HG03159 (cell line): ENCODE data around the gene RLF.
A peak's percentile ranks its signal among the peaks of the same experiment; 100 is the strongest.

Source experiments
- ATAC-seq: cut with Tn5 transposase; IDR thresholded peaks from one replicate; pipeline ENCODE4 v1.9.1; 2021; ENCODE audit warnings: mild to moderate bottlenecking, moderate library complexity; ENCODE audit not compliant: unreplicated experiment

Gene RLF

DNA sequence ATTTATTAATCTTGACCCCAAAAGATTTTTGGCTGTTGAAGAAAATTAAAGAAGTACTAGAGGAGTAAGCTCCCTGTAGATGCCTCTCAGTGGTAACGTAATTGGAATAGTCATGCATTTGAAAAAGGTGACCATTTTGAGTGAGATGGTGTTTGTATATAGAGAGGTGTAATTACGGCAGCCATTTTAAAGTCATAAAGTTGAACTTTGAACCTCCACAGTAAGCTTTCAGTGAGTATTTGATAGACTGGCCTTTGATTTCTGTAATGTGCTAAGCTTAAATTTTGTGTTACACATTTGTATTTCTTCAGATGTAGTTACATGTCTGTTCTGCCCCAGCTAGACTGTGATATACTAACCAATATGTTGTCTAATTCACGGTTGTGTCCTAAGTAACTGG is 65.0 kb downstream of the RLF start:
- ATAC-seq = no peak

DNA sequence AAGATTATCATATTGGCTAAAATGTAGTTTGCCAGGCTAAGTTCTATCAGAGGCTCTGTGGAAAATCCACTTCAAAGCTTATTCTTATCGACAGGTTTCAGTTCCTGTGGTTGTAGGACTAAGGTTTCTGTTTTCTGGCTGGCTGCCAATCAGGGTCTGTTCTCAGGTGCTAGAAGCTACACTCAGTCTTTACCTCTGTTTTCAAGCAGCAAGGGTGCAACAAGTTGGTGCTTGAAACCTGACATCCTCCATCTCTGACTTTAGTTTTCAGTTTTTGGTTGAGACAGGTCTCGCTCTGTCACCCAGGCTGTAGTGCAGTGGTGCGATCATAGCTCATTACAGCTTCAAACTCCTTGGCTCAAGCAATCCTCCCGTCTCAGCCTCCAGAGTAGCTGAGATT is 71.3 kb downstream of the RLF start:
- peak; percentile 83 for ATAC-seq

DNA sequence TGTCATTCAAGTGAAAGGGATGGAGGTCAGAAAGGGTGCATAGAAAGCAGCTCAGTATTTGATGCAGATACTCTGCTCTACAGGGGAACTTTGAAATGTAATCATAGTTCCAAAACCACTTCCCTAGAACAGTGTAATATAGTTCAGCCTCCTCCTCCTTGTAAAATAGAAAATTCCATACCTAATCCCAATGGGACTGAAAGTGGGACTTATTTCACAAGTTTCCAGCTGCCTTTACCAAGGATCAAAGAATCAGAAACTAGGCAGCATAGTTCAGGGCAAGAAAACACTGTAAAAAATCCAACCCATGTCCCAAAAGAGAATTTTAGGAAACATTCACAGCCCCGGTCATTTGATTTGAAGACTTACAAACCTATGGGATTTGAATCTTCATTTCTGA is 78.4 kb downstream of the RLF start:
- no peak for ATAC-seq

DNA sequence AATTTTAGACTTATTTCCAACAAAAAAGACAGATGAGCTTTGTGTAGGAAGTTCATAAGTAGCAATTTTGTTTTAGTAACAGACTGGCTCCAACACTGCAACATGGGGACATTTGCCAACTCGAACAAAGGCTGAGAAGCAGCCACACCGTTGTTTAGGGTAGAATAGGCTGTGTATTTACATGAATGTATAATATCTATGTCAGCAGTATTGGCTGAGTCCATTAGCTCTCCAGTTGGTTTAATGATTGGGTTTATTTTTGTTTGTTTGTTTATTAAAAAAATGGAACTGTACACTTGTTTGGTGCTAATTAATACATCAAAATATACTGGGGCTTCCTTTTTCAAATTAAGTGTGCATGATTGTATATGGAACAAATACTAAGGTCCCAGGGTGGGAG is 79.2 kb downstream of the RLF start:
- ATAC-seq = no peak

DNA sequence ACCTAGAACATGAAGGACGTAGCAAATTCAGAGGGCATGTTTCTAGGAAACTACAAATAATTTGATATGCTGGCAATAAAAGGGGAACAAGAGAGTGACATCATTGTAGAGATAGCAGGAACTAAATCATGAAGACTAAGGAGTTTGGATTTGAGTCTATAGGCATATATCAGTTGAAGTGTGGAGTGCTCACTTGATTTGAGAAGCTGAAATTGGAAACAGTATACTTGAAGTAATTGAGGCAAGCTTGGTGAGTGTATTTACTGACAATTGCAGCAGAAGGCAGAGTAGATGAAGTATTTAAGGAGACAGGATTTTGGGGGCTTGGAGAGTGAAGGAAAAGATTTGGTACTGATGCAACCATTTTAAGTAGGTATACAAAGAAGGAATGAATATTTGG is 80.2 kb downstream of the RLF start:
- peak; percentile 23 for ATAC-seq

DNA sequence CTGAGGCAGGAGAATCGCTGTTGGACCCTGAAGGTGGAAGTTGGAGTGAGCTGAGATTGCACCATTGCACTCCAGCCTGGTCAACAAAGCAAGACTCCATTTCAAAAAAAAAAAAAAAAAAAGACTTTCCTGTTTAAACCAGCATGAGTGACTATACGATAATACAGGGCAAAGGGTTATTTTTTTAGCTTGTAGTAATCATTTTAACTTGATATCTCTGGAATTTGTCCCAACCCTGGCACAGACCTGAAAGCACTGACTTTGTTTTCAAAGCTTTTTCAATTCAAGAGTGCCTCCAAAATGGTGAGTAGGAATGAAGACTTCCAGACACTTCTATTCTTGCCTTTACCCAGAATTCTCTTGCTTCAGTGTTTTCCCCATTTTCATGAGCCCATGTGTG is 82.2 kb downstream of the RLF start:
- no peak for ATAC-seq

DNA sequence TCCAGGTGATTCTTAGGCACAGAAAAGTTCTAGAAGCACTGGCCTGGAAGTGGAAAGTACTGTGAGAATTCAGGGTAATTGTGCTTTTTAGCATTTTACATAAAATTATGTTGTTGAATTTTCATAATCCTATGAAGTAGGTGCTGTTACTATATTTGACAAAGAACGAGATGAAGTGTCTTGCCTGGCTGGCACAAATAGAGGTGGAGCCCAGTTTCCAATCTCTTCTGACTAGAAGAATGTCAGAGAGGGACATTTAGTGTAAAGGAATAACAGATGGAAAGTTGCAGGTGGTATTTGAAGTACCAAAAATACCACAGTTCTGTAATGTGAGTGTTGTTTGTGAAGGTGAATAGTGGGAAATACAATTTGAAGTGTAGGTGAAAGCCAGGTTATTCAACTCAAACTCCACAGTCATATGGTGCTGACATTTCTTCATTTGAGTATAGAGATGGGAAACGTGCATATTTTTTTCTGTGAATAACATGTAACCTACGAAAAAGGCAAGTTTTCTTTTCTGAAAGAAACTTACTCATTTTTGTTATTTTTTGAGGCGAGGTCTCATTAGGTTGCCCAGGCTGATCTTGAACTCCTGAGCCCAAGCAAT is 83.1 kb downstream of the RLF start:
- no peak for ATAC-seq

DNA sequence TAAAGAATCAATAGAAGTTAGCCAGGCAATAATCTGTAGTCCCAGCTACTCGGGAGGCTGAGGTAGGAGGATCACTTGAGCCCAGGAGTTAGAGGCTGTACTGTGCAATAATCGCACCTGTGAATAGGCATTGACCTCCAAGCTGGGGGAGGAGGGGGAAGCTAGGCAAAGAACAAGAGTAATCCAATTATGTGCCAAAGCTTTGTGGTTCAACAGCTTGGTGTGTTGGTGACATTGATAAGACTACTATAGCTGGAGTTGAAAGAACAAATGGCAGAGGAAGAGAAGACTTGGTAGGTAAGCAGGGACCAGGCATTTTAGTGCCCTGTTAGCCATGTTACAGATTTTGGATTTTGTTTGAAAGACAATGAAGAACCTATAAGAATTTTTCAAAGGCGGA is 84.5 kb downstream of the RLF start:
- ATAC-seq = no peak

DNA sequence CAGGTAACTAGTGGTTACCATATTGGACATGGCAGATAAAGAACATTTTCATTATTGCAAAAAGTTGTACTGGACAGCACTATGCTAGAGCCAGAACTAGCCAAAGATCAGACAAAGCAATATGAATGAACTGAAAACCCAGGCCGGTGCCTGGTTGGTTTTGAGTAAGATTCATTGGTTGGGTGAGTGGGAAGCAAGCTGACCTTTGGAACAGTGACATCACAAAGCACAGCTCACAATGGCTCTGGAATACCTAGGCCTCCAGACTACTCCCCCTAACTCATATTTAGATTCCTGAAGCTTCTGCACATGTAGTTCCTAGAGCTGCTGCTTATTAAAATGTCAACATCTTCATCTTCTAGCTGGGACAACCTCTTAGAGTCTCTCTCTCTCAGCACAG is 86.5 kb downstream of the RLF start, which contains the start of gene TMCO2:
TSS of gene TMCO2 (plus strand) at position 283 of the 400 bp plus-strand sequence. CDS start at position 340, 57 bp downstream.
- no peak for ATAC-seq

DNA sequence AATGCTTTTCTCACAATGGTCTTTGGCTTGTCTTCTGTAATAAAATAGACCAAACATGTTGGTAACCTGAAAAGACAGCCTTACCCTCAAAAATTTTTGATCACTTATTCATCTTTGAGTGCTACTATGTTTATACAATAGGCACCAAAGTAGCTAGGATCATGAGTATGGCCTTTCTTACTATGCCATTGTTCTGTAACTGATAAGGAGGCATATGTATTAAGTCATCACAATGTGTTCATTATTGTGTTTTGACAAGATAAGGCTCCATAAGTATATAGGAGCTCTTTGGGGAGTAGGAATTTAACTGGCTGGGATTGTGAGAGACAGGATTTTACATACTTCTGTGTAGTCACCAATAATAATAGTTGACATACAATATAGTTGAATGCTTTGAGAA is 87.2 kb downstream of the RLF start:
- ATAC-seq = no peak

DNA sequence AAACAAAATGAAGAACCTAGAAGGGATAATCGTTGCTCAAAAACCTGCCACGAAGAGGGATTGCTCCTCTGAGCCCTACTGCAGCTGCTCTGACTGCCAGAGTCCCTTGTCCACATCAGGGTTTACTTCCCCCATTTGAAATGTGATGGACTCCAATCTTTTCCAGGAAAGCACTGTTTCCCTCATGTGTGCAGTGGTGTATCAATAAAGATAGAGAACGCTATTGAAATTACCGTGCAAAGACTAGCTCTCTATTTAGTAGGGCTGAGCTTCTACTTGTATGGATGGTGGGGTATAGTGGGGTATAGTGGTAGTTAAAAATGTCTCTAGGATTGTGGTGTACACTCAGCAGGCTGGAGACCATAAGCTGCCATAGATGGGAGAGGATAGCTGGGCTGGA is 90.3 kb downstream of the RLF start:
- ATAC-seq = no peak

DNA sequence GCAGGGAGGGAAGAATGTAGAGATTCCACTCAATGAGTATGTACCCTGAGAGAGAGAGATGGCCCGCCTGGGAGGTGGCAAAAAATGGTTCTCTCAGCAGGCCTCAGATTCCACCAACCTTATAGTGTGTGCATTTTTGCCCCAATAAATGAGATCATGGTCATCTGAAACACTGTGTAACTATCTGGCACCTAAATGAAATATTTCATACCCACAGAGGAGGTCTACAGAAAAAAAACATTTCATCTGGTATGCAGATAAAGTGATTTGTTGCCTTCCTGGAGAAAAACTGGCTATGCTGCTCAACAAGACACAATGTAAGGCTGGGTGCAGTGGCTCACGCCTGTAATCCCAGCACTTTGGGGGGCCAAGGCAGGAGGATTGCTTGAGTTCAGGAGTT is 91.4 kb downstream of the RLF start:
- ATAC-seq = no peak

DNA sequence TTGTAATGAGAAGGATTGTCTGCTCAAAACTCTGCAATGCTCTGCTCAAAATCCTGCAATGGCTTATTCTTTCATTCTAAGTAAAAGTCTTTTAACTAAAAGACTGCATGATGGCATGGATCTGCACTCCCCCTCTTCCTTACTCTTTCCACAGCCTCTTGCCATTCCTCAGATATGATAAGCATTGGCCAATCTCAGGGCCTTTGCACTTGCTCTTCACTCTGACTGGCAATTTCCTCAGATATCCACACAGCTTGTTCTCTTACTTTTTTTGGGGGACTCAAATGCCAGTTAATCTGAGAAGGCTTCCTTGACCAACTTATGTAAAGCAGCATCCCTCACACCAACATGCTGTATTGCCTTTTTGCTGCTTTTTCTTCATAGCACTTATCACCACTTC is 94.0 kb downstream of the RLF start:
- no peak for ATAC-seq

DNA sequence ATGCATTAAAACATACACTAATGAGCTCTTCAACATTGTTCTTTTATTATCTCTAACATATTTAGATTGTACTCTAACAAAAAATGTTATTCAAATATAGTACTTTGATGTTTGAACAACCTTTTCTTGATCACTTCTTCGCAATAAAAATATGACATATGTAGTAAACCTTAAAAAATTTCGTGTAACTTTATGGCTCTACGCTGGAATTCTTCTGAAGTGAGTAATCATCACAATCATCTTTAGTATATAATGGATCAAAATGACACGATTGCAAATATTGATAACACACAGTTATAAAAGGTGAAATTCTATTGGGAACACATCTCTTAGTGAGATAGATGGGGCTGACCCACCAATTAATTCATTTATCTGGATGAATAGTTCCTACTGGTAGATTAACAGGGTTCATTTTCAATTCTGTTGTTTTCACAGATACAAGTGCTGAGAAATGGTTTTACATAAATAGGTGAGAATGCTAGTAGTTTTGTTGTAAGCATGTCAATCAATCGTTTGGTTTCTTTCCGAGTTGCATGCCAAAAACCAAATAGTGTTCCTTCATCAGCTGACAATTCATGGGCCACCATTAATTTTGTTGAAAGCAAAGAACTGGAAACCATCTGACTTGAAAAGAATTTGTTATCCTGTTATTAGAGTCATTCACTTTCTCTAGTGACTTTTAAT is 95.4 kb downstream of the RLF start:
- ATAC-seq = no peak

DNA sequence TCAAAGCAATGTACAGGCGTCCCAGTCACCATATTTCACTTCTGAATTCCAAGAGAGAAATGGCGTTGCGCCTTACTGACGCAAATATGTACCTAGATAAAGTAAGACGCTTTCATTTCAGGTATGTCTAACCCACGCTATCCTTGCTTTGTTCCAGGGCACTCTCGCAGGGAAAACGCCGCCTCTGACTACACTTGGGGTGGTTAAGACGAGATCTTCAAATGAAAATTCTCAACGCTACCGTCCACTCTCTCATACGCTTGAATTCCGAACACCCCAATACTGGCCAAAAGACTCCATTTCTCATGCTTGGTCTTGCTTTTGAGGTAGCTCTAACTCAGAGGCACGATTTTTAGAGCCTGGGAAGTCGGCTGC is 96.1 kb downstream of the RLF start:
- peak; percentile 17 for ATAC-seq

DNA sequence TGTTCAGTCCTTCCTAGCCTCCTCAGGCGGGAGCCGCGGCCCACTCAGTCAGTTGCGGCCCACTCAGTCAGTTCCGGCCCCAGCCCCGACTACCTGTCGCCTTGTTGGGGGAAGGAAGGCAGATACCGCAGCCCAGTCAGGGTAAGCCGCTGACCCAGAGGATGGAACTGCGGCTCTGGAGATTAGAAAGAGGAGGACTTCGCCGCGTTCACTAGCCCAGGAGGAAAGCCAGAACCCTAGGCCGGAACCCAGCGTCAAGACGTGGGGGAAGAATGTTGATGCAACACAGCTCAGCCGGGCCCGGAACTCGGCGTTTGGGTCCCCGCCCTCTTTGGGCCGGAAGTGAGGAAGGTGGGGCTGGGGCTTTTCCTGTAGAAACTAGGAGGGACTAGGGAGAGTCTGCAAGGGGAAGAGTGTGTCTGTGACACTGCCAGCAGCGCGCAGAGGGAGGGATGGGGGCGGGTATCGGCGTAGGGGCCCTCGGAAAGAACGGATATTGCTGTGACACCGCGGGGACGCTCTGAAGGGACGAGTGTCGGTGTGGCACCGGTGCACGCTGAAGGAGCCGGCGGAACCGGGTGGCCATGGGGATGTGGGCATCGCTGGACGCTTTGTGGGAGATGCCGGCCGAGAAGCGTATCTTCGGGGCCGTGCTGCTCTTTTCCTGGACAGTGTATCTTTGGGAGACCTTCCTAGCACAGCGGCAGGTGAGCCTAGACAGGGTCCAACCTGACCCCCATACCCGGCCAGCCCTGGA is 96.7 kb downstream of the RLF start, which contains the start of gene ZMPSTE24:
TSS of gene ZMPSTE24 (plus strand) at position 549 of the 757 bp plus-strand sequence. CDS start at position 585, 36 bp downstream.
- ATAC-seq = peak; percentile 87

DNA sequence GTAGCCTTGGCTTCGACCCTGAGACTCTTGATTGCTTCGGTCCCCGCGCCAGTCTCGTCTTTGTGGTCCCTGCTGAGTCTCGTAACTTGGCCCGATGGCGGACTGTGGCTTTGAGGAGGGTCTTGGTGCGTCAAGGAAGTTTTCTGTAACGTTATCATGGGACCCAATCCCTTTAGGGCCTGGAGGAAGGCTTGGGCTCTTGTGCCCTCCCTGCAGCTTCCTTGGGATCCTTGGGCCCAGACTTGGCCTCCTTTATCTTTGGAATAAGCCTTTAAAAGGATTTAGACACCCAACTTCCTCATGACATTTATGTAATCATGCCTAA is 97.2 kb downstream of the RLF start:
- ATAC-seq = no peak

DNA sequence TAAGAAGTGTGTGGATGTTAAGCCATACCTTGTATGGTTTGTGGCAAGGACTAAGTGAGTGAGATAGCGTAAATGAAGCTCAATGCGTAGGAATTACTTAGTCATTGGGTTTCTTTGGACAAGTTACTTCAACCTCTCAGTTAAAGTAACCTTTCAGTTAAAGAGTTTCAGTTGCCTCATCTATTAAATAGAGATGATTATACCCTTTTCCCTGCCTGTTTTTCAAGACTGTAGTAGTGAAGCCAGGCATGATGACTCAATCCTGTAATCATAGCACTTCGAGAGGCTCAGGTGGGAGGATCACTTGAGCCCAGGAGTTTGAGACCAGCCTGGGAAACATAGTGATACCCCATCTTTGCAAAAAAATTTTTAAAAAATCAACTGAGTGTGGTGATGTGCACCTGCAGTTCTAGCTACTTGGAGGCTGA is 103.2 kb downstream of the RLF start:
- ATAC-seq = no peak

DNA sequence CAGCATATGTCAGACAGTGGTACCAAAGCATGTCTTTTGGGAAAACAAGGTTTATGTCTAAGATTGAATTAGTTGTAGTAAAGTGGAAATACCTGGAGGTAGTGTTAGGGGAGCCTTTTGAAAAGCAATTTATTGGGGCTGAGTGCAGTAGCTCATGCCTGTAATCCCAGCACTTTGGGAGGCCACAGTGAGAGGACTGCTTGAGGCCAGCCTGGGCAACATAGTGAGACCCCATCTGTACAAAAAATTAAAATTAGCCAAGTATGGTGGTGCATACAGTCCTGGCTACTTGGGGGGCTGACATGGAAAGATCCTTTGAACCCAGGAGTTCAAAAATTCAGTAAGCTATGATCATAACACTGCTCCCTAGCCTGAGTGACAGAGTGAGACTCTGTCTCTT is 104.1 kb downstream of the RLF start:
- ATAC-seq = no peak

DNA sequence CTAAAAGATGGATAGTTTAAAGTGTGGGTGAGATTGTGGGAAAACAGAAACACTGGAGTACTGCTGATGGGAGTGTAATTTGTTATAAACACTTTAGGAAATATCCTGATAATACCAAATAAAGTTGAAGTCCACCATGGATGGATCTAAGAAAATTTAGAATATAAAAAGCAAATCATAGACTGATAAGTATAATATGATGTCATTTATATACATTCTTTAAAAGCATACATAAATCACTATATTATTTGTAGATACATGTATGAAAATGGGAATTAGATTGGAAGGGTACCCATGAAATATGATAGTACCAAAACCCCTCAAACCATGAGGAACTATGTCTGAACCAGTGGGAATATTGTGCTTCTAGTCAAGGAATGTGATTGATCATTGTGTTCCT is 104.7 kb downstream of the RLF start:
- ATAC-seq = no peak

DNA sequence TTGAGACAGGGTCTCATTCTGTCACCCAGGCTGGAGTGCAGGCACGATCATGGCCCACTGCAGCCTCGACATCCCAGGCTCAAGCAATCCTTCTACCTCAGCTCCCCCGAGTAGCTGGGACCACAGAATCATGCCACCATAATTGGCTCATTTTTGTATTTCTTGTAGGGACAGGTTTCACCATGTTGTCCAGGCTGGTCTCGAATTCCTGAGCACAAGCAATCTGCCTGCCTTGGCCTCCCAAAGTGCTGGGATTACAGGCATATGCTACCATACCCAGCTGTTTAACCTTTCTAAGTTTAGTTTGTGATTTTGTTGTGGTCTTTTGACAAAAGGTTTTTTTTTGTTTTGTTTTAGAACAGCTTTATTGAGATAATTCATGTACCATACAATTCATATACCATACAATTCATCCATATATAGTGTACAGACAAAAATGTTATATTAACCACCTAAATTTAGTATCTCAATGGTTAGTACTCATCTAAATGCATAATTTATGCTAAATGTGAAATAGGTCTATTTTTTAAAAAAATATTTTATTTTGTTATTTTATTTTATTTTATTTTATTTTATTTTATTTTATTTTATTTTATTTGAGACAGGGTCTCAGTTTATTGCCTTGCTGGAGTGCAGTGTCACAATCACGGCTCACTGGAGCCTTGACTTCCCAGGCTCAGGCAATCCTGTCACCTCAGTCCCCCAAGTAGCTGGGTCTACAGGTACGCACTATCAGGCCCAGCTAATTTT is 105.8 kb downstream of the RLF start:
- ATAC-seq = no peak
